Activated CD4-positive, alpha-beta T cell treated with anti-CD3 and anti-CD28 coated beads for 48 hours (primary cell): ENCODE results near the gene ATP8A2.
"Not testable (repeated sequence)": the region's sequence is repeated elsewhere in the genome, so short reads cannot be mapped to it uniquely, and the experiment has no call there.

Experiments
- DNase-seq: peaks from one replicate; pipeline ENCODE4 v3.0.0-alpha.2; 2020

ATP8A2 gene

DNA sequence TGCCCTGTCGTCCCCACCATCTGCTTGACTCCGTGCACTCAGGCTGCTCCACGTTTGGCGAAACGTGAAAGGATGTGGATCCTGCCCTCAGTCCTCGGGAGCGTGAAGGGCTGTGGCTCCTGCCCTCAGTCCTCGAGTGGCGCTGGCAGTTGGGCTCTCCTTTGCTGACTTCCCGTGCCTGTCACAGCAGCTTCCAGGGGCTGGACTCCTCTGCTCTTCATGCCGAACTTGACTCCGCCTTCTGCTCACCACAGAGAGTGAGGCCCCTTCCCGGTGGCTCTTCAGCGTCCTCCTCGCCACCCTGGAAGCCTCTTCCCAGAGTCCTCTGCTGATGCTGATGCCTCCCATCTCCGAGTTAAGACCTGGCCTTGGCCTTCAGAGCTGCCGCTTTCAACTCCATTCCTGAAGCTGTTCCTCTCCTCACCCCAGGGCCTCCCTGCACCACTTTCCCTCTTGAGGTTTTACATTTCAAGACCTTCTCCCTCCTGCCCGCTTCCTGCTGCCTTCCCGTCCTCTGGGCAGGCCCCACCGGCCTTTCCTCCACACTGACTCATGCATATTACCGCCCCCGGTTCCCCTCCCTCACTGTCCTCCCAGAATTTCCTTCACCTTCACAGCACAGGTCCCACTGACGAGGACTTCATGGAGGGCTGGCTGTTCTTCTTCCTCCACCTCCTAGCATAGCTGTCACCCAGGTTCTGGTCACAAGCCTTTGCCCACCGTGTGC, 568.4 kb downstream of the ATP8A2 start:
- no peak for DNase-seq

- DNase-seq: no peak
Observed at GRCh38 chr13:25943081-25943480, 571.3 kb downstream of the ATP8A2 start.

GRCh38 chr13:25943658-25944057, 571.9 kb downstream of the ATP8A2 start:
- no peak for DNase-seq

DNA sequence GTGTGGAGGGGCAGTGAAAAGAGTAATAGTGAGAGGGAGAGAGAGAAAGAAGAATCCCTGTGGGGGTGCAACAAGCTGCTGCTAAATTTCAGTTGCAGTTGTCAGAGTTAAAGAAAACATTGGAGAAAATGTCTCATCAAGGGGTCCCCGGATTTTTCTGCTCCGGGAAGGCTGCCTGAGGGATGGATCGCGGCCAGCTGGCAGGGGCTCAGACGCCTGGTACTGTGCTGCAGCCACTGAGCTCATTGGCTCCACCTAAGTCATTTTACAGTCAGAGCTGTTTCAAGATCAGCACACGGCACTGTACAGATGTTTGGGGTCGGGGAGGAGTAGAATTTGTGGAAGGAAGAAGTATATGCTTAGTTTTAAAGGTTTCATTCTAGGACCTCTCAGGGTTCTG, 573.8 kb downstream of the ATP8A2 start:
- no peak for DNase-seq

GRCh38 chr13:25946321-25946720, 574.5 kb downstream of the ATP8A2 start:
- DNase-seq: no peak

GRCh38 chr13:25948910-25949309, 577.1 kb downstream of the ATP8A2 start:
- DNase-seq: no peak

GRCh38 chr13:25951831-25952230, 580.1 kb downstream of the ATP8A2 start:
- no peak for DNase-seq

GRCh38 chr13:25954080-25954479, 582.3 kb downstream of the ATP8A2 start:
- not testable (repeated sequence) for DNase-seq

GRCh38 chr13:25954943-25955342, 583.2 kb downstream of the ATP8A2 start:
- not testable (repeated sequence) for DNase-seq

DNA sequence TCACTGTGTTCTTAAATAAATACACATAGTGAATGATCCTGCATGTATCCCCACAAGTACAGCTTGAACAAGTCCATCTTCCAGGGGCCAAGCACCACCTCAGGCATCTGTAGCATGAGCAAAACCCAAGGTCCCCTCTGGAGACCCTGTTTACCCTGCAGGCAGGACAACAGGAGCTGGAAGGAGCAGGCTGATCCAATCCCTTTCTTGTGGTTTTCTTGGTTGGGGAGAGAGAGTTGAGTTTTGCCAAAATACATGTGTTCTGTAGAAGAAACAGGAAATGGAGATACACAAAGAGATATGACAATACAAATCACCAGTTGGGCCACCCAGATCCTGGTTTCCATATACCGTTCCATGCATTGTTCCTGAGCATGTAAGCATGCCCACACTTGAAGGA, 587.2 kb downstream of the ATP8A2 start:
- DNase-seq: no peak

DNA sequence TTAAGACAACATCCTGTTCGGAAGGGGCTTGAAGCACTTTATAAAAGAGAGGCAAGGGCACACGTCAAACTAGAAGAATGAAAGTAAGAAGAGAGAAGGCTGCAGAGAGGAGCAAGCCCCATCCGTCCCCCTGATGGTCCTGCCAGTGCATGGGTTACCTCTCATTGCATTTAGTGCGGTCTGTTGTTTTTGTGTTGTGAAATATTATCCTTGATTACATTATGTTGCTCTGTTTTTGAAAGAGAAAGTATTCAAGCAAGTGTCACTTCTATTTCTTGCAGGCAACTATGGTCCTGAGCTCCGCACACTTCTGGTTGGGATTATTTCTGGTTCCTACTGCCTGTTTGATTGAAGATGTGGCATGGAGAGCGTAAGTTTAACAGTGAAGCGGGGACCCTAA, 589.5 kb downstream of the ATP8A2 start:
- no peak for DNase-seq

- DNase-seq: no peak
Observed at GRCh38 chr13:25963674-25964073, 591.9 kb downstream of the ATP8A2 start.

DNA sequence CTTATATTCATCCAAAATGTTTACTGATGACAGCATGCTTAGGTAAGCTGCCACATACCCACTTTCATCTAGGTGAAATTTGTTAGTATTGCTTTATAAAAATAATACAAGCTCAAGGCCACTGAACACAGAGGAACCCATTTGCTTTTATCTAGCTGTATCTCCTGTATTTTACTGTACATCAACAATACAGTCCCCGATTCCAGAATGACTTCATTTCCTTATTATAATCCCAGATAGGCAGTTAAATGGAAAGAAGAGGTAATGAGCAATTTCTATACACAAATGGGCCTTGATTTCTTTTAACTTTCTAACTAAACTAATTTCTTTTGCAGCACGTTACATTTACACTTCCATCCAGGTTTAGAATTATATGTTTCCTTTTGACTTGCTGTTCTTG, 593.8 kb downstream of the ATP8A2 start:
- DNase-seq: no peak

DNA sequence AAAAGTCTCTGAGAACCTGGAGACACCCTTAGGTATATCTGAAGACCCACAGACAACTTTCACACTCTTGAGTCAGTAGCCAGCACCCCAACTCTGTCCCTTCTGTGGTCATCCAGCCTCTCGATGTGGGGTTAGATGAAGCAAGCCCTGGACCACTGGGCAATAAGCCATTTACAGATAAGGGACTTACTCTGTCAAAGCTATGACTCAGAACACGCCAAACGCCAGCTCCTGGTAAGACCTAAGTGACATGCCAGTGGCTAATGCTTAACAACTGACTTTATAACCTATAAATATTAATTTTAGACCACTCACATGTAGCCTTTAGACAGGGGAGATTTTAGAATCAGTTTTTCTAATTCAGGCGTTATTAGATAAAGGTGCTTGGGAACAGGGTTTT, 594.3 kb downstream of the ATP8A2 start:
- no peak for DNase-seq

DNA sequence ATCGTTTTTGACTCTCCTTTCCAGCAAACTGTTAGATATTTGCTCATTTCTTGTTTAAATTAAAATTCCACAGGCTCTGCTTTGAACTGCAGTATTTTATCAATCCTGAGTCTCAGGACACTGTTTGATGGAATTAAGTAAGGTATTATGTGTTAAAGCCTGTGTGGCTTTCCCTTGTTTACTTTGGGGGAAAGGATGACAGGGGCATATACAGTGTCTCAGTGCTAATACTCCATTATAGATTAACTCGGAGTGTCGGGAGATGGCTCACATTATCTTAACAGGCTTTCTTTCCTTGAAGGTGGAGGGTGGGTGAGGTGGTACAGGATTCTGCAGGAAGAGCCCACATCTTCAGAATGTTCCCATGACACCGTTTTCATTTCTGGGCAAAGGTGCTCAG, 595.4 kb downstream of the ATP8A2 start:
- DNase-seq: no peak

- DNase-seq: no peak
Observed at GRCh38 chr13:25971047-25971446, 599.3 kb downstream of the ATP8A2 start.

GRCh38 chr13:25971459-25972145, 599.8 kb downstream of the ATP8A2 start:
- peak; percentile 32 for DNase-seq

DNA sequence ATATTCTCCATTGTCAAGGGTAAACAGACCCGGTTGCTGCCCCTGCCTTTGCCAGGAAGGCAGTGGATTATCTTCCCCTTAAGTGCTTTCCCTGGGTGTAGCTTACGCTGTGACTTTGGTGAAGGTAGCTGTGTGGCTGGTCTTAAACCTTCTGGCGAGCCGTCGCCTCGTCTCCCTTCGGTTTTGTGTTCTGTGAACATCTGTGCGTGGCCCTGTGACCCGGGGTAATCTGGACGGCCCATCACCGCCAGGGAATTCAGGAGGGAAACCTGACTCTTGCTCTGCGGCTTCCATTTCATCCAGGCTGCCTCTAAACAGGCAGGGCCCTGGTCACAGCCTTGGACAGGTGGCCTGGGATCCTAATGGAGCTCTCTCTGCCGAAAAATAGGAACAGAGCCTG, 601.3 kb downstream of the ATP8A2 start:
- DNase-seq: no peak

GRCh38 chr13:25973576-25973975, 601.8 kb downstream of the ATP8A2 start:
- DNase-seq: peak; percentile 15

- DNase-seq: no peak
Observed at GRCh38 chr13:25977216-25977615, 605.4 kb downstream of the ATP8A2 start.

GRCh38 chr13:25977671-25978070, 605.9 kb downstream of the ATP8A2 start:
- no peak for DNase-seq

GRCh38 chr13:25978961-25979360, 607.2 kb downstream of the ATP8A2 start:
- no peak for DNase-seq

GRCh38 chr13:25979371-25979770, 607.6 kb downstream of the ATP8A2 start:
- no peak for DNase-seq

DNA sequence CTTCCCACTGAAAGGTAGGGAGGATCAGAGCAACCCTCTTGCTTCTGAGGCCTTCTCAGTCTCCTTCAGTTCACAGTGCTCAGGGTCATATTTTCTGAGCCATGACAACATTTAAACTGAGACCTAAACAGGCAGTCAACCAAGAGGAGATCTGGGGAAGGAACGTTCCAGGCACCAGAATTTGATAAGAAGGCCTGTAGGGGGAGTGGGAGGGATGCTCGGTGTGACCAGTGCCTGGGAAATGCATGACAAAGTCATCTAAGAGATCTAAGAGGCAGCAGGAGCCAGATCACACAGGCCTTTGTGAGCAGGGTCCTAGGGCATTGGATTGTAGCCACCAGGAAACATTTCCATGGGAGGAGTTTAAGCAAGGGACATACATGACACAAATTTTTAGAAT, 608.5 kb downstream of the ATP8A2 start:
- no peak for DNase-seq

- no peak for DNase-seq
Observed at GRCh38 chr13:25981060-25981459, 609.3 kb downstream of the ATP8A2 start.
